Right lobe of liver (tissue), 4 donors: Measurements from ENCODE around the gene ZMAT5.

Source experiments
- POLR2A ChIP-seq: fragments of 450-650 bp; IDR thresholded peaks from one replicate; pipeline ENCODE4 v1.6.1; 2017; ENCODE audit warnings: antibody characterized with exemption, mild to moderate bottlenecking
- TF ChIP-seq, protein P1 (sequence below), 4 donors: fragments of 200-600 bp in 3 of 4; fragments of 450-650 bp in 1 of 4; IDR thresholded peaks; one replicate each; pipeline versions ENCODE4 v1.5.1 to v1.8.0; 2016 to 2022; ENCODE audit warnings: antibody characterized with exemption in 4 of 4, mild to moderate bottlenecking in 2 of 4
- donor health status: DM: no; HTN: no; CAD: no.
- donor health status: DM: no; HTN: no; CAD: no.
- donor health status: DM: no; HTN: yes; CAD: no.

DNA sequence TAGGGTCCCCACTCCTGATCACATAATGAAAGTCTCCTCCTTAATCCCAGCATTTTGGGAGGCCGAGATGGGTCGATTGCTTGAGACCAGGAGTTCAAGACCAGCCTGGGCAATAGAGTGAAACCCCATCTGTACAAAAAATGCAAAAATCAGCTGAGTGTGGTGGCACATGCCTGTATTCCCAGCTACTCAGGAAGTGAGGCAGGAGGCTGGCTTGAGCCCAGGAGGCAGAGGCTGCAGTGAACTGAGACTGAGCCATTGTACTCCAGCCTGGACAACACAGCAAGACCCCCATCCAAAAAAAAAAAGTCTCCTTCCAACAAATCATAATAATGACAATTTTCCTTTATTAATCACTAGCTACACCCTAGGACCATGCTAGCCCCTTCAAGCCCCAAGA is 15.1 kb downstream of the ZMAT5 start:
- TF ChIP-seq, protein P1, sequence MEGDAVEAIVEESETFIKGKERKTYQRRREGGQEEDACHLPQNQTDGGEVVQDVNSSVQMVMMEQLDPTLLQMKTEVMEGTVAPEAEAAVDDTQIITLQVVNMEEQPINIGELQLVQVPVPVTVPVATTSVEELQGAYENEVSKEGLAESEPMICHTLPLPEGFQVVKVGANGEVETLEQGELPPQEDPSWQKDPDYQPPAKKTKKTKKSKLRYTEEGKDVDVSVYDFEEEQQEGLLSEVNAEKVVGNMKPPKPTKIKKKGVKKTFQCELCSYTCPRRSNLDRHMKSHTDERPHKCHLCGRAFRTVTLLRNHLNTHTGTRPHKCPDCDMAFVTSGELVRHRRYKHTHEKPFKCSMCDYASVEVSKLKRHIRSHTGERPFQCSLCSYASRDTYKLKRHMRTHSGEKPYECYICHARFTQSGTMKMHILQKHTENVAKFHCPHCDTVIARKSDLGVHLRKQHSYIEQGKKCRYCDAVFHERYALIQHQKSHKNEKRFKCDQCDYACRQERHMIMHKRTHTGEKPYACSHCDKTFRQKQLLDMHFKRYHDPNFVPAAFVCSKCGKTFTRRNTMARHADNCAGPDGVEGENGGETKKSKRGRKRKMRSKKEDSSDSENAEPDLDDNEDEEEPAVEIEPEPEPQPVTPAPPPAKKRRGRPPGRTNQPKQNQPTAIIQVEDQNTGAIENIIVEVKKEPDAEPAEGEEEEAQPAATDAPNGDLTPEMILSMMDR (IDR thresholded peaks at IDR 0.05), result no peak
- TF ChIP-seq POLR2A, result no peak
